ENCODE measurements around the gene RELA. TPM values are rescaled to one million over a fixed set of nuclear protein-coding genes. Genes with fewer than 3 reads are reported as not detected.

Gene RELA
- total RNA-seq (2022) (51.2 and 54.9 TPM in 2 replicates), Bru-seq, nascent RNA (percentile 77 among the genes with signal in this experiment), BruChase-seq, experiment 1, labeled RNA remaining after a 2-hour chase (percentile 87 among the genes with signal in this experiment), BruChase-seq, experiment 2, labeled RNA remaining after a 6-hour chase (percentile 85 among the genes with signal in this experiment)
- long read RNA-seq, transcript RELA-202 (11 exons, 2,700 nt), result major isoform, 18 of 44 reads
- long read RNA-seq, partial matches to known transcripts, result 14 of 44 reads
- long read RNA-seq, other reads (novel, unspliced or antisense), result 11 of 44 reads

- Mint-ChIP-seq H3K27me3 (ENCODE audit: insufficient read depth, unreplicated experiment) (no peaks in the 10 kb centered on the region), H3K36me3 (ENCODE audit: insufficient read depth, unreplicated experiment) (peaks cover 31% of the 10 kb centered on the region), H3K9me3 (ENCODE audit: unreplicated experiment) (no peaks in the 10 kb centered on the region), H3K4me1 (ENCODE audit: low read depth, unreplicated experiment) (peaks cover 6% of the 10 kb centered on the region), H3K4me3 (ENCODE audit: unreplicated experiment) (peak within 1 kb of the TSS; percentile 80), H3K27ac (ENCODE audit: unreplicated experiment) (peak within 1 kb of the TSS; percentile 66)
- Histone ChIP-seq H3K4me1 (peaks cover 16% of the 10 kb centered on the region; the same call in 1 of the 2 replicates), H3K9me3 (no peaks in the 10 kb centered on the region), H3K4me3 (ENCODE audit: low read depth, low read length) (peak within 1 kb of the TSS; percentile 82), H3K27me3 (replicated peaks; ENCODE audit: control insufficient read depth, insufficient read depth, low read length) (no peaks in the 10 kb centered on the region), H3K36me3 (ENCODE audit: control insufficient read depth, insufficient read depth, low read length) (peaks cover 10% of the 10 kb centered on the region)
- TF ChIP-seq, protein P1, sequence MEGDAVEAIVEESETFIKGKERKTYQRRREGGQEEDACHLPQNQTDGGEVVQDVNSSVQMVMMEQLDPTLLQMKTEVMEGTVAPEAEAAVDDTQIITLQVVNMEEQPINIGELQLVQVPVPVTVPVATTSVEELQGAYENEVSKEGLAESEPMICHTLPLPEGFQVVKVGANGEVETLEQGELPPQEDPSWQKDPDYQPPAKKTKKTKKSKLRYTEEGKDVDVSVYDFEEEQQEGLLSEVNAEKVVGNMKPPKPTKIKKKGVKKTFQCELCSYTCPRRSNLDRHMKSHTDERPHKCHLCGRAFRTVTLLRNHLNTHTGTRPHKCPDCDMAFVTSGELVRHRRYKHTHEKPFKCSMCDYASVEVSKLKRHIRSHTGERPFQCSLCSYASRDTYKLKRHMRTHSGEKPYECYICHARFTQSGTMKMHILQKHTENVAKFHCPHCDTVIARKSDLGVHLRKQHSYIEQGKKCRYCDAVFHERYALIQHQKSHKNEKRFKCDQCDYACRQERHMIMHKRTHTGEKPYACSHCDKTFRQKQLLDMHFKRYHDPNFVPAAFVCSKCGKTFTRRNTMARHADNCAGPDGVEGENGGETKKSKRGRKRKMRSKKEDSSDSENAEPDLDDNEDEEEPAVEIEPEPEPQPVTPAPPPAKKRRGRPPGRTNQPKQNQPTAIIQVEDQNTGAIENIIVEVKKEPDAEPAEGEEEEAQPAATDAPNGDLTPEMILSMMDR (IDR thresholded peaks at IDR 0.05; ENCODE audit: insufficient read depth in 1 of 2, low read depth in 1 of 2, low read length in 1 of 2, severe bottlenecking in 1 of 2, unreplicated experiment in 1 of 2), result no peak
- ChIA-PET CTCF (interaction anchor here (0.5 to 1.9 kb wide), 5 partner anchors 73 to 359 kb away, joined by 3 to 9 read pairs (median 3); partner anchors contain the start of genes FIBP and MUS81), POLR2A (interaction anchor here (0.5 to 1.9 kb wide), 7 partner anchors 11 to 197 kb away, joined by 4 to 14 read pairs (median 6); partner anchors contain the start of genes PCNX3 and RNASEH2C)
- intact Hi-C loops (cut with micrococcal nuclease; ENCODE audit: unreplicated experiment), result loop anchor here (2.0 kb wide), 2 partner anchors 38 to 48 kb away; partner anchors contain the start of genes MAP3K11 and PCNX3
- DNase-seq, result peak; percentile 92 to 95
- TSS peak; percentile 73 for BruUV-seq (replicated peaks)
Measured at GRCh38 chr11:65662799-65663638, at the start of gene RELA. RELA (minus strand) TSS chr11:65662916; CDS start chr11:65662832, 84 bp downstream.

DNA sequence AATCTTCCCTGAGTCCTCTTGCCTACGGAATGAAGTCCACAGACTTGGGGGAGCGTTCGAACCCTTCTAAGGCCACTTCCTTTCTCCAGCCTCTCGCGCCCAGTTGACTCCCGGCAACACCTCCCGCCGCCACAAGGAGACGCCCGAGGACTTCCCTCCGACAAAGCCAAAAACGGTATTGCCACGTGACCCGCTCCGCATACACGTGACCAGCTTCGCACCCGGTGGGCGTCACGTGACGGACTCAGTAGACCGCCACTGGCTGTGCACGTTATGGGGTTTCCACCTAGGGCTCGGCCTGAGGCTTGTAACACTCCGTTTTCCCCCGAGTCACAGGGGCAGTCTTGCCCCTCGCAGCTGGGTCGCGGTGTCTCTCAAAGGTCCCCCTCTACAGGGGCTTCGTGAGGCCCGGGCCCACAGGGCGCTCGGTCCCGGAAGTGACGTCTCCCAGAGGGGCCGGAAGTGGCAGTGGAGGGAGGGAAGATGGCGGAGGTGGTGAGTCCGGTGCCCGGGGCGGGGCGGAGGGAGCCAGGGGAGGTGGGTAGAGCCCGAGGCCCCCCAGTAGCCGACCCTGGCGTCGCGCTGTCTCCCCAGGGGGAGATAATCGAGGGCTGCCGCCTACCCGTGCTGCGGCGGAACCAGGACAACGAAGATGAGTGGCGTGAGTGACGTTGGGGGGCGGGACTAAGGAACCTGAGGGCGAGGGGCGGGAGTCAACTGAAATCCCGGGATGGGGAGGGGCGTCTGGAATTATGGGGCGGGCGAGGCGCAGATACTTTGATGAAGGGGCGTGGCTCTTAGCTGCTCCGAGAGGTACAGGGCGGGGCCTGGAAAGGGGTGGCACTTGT, 49.3 kb upstream of the RELA start, which contains the start of gene KAT5:
Gene KAT5 (plus strand): TSS at position 468 of the 848 bp plus-strand sequence. CDS start 16 bp downstream, at position 484.
- Mint-ChIP-seq H3K27ac (ENCODE audit: unreplicated experiment) (peak within 1 kb of the TSS; percentile 98), H3K27me3 (ENCODE audit: insufficient read depth, unreplicated experiment) (no peaks in the 10 kb centered on the region), H3K36me3 (ENCODE audit: insufficient read depth, unreplicated experiment) (peaks cover 56% of the 10 kb centered on the region), H3K9me3 (ENCODE audit: unreplicated experiment) (no peaks in the 10 kb centered on the region), H3K4me3 (ENCODE audit: unreplicated experiment) (peak within 1 kb of the TSS; percentile 83), H3K4me1 (ENCODE audit: low read depth, unreplicated experiment) (peaks cover 13% of the 10 kb centered on the region)
- no peaks in the 10 kb centered on the region for H3K9me3 ChIP-seq
- TSS peak; percentile 7 for BruUV-seq (replicated peaks)
- CTCF ChIA-PET, result interaction anchor here (0.6 to 2.9 kb wide), 17 partner anchors 8 to 179 kb away, joined by 3 to 52 read pairs (median 9); partner anchors contain the start of genes AP5B1, CCDC85B, FIBP and MUS81
- H3K4me3 ChIP-seq (ENCODE audit: low read depth, low read length), result peak within 1 kb of the TSS; percentile 66
- peak; percentile 98 to 99 for DNase-seq
- intact Hi-C loops (cut with micrococcal nuclease; ENCODE audit: unreplicated experiment), result loop anchor here (1.0 to 5.0 kb wide), 6 partner anchors 8 to 176 kb away; partner anchors contain the start of genes AP5B1, CFL1, FIBP and RNASEH2C
- no peaks in the 10 kb centered on the region for H3K27me3 ChIP-seq (replicated peaks; ENCODE audit: control insufficient read depth, insufficient read depth, low read length)
- H3K36me3 ChIP-seq (ENCODE audit: control insufficient read depth, insufficient read depth, low read length), result peaks cover 7% of the 10 kb centered on the region
- POLR2A ChIA-PET, result interaction anchor here (0.6 to 1.7 kb wide), 20 partner anchors 8 to 340 kb away, joined by 3 to 34 read pairs (median 5); partner anchors contain the start of genes BANF1, CCDC85B, CFL1 and EIF1AD
- H3K4me1 ChIP-seq, result peaks cover 21% of the 10 kb centered on the region
- TF ChIP-seq, protein P1 (IDR thresholded peaks at IDR 0.05; ENCODE audit: insufficient read depth in 1 of 2, low read depth in 1 of 2, low read length in 1 of 2, severe bottlenecking in 1 of 2, unreplicated experiment in 1 of 2), result peak; percentile 97 to 98
